GM21515 (cell line): Measurements from ENCODE around the gene PKIB.
A peak's percentile ranks its signal among the peaks of the same experiment; 100 is the strongest.

Experiments
- ATAC-seq: cut with Tn5 transposase; IDR thresholded peaks from one replicate; pipeline ENCODE4 v1.9.1; 2021; ENCODE audit not compliant: unreplicated experiment

Gene PKIB

DNA sequence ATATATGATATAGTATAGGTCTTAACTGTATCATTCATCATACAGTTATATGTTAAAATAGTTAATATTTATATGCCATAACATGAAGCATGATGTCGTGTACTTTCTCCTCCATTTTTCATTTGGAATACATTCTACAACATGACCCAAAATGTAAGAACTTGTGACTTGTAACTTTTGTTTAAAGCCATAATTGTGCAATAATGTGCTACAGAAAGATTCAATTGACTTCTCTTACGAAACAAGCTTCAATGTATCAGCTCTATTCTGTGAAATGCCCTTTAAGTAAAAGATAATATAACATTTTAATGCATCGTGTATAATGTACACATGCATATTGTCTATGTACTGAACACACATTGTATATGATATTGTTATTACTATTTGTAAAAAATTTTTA, 92.6 kb downstream of the PKIB start:
- ATAC-seq, result no peak

DNA sequence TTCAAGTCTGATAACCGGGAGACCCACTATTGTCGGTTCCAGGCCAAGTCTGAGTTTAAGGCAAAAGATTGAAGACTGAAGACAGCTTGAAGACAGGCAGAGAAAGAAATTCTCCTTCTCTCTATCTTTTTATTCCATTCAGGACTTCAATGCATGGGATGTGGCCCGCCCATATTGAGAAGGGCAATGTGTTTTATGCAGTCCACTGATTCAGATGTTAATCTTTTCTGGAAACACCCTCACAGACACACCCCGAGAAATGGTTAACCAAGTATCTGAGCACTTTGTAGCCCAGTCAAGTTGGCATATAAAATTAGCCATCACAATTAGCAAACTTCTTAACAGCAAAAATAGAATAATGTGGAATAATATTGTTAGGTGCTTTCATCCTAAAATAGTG, 93.9 kb downstream of the PKIB start:
- ATAC-seq, result no peak

DNA sequence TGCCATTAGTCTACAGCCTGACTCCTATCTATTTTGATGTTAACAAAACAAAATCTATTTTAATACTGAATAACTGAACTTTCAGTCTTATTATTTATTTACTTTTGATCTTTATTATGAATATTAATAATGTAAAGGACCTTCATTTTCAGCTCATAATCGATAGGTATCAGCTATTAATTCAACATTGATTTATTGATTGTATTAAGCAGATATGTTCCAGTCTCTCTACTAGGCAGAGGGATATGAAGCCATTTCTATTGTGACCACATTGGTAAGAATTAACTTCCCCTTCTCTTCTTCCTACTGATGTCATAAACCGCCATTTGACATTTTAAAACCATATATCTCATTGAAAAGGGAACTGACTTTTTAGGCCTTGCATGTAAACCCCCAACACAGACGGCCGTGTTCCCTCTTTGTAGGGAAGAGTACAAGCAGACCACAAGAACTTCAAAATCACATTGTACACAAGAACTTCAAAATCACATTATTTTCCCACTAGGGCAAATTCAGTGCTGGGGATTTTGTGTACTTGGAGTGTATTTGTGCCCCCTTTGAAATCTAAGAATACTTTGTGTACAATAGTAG, 99.8 kb downstream of the PKIB start:
- peak; percentile 70 for ATAC-seq

DNA sequence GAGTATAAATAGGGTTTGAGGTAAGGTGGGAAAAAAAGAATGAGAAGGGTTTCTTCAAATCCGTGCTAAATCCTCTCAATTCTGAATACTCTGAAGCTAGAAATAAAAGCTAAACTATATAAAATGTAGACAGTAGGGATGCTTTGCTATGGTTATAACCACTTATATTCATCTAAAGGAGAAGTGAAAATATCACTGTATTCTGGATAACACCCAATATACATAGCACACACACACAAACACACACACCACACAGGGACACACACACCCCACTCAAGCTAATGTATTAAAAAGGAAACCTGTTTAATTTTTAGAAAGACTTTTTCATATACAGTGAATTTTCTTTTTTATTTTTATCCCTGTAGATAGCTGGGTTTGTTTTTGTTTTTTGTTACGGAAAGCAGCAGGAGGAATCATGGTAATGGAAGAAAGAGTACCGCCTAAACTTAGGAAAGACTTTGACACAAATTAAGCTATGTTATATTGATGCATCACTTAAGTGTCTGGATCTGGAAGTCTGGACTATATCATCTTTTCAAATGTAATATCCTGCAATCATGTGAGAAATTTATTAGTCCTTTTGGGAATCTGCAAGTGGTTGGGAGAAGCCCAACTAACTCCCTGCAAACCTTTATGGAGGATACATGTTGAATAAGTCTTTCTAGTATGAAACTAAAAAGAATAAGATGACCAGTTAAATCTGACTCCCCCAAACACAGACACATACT, 100.9 kb downstream of the PKIB start:
- no peak for ATAC-seq

DNA sequence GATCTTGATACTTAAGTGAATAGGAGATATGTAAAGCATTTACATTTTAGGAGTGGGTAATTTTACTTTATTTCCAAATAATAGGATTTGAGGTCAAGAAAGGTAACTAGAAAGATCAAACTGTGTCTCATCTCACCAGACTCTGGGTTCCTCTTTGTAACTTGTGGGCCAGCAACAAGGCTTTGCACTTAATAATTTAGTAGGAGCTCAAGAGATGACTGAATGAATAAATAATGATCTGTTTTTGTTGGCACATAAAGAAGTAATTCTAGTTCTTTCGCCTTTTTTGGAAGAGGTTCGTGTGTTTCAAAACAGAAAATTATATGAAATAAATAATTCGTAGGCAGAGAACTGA, 101.9 kb downstream of the PKIB start:
- ATAC-seq, result no peak

DNA sequence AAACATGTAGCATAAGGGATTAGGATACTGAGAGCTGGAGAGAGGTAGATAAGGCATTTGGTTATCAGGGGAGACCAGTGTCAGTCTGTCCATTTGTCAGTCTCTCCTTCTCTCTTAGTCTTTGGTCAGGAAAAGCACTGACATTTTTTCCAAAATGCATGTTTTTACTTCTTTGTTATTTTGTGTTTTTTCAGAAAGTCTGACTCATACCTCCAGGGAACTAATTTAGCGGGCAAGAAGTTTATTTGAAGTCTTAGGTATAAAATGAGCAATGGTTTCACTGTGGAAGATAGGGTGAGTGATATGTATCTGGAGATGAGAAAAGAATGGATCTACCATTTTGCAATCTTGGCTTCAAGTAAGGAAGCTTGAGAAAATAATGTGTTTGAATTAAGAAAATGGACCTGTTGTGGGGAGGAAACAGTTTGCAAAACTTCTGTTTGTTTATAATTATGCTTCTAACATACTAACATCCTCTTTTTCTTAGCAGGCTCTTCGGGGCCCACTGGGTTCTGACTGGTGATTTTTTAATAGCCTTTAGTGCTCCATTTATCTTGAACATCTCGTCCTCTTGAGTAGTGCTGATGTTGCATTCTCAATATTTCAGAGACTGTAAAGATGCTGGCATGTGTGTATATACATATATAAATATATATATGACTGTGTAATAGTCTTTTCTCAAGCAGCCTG, 102.4 kb downstream of the PKIB start:
- no peak for ATAC-seq

DNA sequence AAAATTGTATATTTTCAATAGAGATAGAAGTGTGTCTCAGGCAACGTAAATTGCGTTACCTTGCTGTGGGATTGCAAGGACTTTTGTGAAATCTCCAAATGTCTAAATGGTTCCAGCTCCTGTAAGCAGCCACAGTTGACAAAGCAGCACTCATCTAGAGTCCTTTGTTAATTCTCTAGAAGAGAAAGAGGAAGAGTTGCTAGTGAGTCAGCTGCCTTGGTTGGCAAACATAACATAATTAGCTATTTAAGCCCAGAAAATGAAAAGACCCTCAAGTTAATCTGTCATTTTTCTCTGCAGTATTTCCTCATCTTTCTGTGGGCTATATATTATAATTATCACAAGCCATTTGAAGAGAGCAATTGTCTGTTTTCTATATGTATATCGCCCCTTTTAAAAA, 102.9 kb downstream of the PKIB start:
- no peak for ATAC-seq

DNA sequence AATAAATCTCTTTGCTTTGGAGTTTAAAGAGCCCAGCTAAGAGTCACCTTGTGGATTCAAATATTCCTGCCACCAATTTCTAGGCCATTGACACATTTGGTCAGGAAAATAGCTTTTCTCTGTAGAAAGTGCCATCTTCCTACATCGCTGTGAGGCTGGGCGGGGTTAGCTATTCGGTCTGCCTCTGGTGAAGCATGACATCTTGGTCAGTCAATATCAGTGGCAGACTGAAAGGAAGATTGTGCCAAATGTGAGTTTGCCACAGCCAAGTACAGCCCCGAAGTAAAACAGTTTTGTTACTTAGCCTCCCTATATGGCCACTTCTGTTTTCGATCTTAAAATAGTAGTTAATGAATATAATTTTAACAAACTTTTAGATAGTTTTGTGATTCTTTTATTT, 103.9 kb downstream of the PKIB start:
- ATAC-seq, result no peak

DNA sequence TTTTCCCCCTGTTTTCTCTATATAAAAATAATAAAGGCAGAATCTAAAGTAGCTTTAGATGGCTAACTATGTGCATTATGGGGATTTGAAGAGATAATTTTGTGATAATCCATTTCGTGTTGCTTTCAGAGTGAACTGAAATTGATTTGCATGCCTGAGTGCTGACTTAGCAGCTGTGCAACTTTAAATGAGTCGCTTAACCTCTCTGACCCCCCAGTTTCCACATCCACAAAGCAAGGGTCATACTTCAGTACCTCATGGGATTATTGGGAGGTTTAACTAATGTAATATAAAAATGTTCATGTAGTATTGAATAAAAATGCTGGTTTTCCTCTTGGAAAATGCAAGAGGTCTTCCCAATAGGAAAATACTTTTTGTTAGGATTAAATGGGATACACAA, 105.5 kb downstream of the PKIB start:
- no peak for ATAC-seq

DNA sequence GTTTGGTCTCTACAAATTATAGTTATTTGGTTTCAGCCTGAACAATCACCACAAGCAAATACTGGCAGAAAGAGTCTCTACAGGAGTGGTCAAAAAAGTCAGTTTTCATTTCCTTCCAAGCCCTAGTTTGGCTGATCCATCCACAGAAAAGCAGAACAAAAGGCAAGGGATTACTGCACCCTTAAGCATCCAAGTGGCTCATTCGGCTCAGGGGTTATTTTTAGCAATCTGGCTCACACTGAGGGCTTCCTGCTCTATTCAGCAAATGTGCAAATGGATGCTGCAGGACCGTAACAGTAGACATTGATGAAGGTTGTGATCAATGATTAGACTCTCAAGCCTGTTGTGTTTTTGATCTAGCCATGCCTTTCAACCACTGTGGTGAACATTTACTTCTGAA, 107.1 kb downstream of the PKIB start:
- no peak for ATAC-seq

DNA sequence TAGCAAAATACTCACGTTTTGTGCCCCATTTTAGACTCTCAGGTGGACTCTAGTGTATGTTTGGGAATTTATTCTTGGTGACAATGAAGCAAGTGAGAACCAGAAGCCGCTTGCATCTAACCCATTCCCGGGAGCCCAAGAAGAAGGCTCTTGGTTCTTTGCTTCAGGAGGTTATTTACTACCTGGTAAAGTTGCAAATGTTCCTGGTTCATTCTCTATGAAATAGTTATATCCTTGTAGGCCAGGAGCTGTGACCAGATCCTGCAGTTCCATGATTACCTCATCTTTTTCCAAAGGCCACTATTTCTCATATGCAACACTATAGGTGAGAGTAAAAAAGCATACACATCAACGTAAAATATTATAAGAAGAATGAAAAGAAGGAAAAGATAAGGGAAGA, 108.4 kb downstream of the PKIB start:
- no peak for ATAC-seq

DNA sequence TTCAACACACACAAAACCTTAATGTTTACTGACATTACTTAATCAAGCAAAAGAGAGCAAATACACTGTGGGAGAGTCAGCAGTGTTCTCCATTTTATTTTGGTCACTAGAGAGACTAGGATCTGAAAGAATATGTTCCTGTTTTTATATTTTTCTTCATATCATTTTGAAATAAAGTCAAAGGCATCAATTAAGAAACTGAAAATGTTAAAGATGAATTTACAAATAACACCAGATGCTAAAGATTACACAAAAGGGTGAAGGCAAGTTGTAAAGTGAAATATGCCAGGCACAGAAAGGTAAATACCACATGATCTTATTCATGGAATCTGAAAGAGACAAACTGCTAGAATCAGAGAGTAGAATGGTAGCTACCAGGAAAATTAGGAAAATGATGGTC, 109.0 kb downstream of the PKIB start:
- ATAC-seq, result no peak

DNA sequence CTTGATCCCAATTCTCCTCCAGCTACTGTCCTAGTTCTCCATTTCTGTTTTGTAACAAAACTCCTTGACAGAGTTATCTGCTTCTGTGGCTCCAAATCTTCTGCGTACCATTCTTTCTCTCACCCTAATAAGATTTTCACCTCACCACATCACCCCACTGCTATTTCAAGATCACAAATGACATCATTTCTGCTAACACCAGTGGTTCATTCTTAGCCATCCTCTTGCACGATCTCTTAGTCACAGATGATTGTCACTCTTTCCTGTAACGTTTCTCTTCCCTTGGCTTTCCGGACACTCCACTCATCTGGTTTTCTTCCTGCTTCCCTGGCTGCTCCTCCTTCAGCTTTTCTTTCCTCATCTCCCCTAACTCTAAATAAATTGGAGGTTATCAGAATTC, 112.5 kb downstream of the PKIB start:
- no peak for ATAC-seq

DNA sequence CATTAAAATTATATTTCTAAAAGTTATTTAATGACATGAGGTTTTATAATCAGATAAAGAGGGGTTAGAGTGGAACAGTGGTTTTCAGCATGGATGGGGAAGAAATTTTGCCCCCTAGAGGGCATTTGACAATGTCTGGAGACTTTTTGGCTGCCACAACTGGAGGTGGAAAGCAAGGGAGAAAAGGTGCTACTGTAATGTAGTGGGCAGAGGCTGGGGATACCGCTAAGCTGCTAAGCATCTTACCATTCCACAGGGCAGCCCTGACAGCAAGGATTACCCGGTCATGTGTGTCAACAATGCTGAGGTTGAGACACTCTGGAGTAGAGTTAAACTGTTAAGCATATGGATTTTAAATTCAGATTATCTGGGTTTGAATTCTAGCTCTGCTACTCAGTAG, 116.4 kb downstream of the PKIB start:
- ATAC-seq, result no peak

DNA sequence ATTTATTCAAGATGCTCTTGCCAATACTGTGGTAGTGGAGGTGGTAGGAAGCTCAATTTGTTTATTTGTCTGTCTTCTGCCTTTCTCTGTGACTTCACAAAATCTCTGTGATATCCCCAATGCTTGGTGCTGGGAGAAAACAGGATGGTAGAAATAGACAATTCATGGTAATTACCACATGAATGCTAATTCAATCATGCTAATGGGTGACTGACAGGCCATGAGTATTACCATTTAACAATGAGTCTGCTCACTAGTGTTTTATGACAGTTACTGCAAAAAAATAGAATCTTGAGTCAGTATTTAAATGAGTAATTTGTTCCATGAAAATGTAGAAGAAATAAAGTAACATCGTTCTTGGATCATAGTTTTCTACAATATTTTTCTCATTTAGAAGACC, 117.0 kb downstream of the PKIB start:
- no peak for ATAC-seq

DNA sequence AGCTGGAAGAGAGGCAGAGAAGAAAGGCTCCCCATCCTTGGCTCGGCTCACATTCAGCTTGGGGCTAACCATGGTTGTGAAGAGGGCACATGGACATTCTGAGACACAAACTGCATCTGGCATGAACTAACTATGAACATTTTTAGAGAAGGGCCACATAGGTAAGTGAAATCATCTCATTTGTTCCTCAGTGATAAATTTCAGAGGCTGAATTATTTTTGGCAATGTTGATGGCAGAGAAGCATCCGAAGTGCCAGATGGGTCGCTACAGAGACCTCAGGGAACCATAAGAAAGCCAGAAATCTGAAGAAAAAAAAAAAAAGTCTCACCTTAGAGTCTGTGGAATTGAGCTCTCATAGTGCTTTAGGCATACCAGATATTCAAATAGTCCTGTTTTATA, 120.1 kb downstream of the PKIB start:
- ATAC-seq, result no peak

DNA sequence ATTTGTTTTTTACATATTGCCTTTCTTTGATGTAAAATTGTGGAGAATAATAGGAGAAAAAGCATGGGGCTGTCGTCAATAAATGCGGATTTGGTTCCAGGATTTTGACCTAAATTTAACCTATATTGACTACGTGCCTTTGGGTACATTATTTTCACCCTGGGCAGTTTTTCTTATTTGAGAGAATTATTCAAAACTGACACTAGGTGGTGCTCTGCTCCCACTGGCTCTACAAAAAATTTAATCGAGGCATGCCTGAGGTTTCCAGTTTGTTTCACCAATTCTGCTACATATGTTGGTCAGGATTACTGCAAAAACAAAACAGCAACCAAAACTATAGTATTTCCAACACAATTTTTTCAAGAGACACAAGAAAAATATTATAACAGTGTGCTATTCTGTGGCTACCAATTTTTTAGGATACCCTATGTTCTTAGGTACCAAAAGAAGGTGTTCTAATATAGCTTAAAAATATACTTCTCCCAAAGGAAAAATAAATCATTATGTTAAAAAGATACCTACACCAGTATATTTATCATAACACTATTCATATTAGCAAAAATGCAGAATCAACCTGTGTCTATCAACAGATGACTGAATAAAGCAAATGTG, 120.7 kb downstream of the PKIB start:
- ATAC-seq, result peak; percentile 49

DNA sequence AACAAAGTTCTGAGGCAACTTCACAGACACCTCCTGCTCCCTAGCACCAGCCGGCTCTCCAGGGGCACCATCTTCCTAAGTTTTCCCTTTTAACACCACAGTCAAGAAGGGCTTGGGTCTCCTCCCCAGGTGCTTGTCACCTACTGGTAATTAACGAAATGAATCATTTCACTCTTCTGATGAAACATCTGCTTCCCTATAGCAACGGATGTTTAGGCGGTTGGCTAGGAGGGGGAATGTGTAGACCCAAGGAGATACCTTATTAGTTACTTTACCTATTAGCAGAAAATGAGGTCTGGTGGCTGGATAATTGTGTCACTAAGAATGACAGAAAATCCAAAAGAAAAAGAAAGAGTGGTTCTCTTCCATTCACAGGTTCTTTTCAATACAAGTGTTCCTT, 123.1 kb downstream of the PKIB start:
- no peak for ATAC-seq

DNA sequence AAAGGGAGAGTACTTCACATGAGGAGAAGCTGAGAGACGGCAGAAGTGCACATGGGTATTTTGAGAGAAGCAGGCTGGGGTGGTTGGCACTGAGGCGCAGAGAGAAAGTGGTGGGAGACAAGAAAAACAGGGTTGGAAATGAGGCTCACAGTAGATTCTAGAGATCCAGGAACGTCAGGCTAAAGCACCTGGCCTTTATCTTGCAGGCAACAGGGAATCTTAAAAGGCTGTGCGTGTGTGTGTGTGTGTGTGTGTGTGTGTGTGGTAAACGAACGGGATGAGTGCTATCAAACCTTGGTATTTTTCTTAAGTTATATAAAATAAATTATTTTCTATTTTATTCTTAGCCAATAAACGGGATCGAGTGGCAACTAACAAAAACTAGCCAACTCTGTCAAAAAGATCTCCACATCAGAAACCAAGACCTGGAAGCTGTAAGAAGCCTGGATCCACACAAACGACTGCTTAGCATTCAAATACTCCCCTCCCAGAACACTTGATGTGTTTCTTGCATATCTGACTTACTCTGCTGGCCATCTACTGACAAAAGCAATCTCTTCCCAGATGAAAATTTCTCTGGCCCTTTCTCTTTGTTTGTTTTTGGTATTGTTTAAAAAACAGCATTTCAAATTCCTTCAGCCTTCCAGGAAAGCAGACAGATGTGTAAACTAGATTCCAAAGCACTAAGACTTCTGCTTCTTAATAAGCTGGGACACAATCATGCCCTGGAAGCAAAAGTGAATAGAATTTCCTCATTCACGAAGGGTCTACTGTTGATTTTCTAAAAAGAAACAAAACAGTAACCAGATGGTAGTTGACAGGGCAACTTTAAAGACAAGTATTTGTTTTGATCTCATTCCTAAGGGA, 124.6 kb downstream of the PKIB start:
- ATAC-seq, result no peak

DNA sequence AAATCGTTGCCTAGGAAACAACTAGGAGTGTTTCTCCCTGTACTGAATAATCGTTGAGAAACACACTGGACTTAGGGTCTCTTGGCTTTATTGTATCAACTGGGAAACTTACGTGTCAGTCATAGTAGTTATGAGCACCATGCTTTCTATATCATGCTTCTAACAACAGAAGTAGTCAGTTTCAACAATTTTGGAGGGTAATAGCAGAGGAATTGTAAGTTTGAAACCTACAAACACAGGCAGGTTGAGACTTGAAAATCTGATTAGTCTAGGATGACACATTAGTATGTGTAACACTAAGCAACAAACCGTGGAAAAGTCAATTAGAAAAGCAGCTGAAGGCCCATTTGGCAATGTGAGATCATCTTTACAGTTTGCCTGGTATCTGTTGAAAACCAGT, 125.4 kb downstream of the PKIB start:
- ATAC-seq, result no peak

DNA sequence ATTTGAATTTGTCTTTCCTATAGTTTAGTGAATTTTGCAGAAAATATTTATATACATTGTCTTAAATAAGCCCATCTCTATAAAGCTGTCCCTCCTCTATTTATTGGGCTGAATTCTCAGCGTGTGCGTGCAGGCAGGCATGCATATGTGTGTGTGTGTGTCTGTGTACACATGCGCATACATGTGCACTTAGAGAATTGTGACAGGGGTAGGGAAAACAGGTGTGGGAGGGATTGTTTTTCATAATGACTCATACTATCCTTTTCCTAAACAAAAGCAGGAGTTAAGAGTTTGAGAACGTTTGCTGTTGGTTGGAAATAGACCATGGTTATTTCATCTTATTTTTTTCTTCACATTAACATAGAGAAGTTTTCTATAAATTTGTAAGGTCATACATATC, 126.0 kb downstream of the PKIB start:
- ATAC-seq, result no peak
